Measurements from ENCODE around the gene CPE.

DNA sequence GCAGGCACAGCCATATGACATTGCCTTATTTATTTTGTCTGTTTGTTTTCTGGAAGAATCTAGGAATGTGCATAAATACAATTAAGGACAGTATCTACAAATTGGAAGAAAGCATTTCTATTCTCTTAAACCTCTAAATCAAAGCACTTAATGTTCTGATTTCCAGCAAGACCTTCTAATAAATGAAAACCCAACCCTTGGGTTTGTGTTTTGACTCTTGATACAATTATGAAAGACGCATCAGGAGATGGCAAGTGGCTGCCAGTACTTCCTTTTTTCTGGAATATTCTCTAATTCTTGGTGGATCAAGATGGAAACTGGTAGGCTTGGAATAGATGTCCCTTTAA lies 437 bp upstream of the CPE start:
- TF ChIP-seq, protein P1, sequence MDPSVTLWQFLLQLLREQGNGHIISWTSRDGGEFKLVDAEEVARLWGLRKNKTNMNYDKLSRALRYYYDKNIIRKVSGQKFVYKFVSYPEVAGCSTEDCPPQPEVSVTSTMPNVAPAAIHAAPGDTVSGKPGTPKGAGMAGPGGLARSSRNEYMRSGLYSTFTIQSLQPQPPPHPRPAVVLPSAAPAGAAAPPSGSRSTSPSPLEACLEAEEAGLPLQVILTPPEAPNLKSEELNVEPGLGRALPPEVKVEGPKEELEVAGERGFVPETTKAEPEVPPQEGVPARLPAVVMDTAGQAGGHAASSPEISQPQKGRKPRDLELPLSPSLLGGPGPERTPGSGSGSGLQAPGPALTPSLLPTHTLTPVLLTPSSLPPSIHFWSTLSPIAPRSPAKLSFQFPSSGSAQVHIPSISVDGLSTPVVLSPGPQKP (IDR thresholded peaks at IDR 0.05; ENCODE audit: borderline replicate concordance, low read depth, low read length), result no peak
- TF ChIP-seq RCOR1 (IDR thresholded peaks at IDR 0.05; ENCODE audit: insufficient replicate concordance, low read length), result no peak
- no peak for TF ChIP-seq POLR2A (IDR thresholded peaks at IDR 0.05; ENCODE audit: low read depth, low read length)
- TF ChIP-seq, protein P2, sequence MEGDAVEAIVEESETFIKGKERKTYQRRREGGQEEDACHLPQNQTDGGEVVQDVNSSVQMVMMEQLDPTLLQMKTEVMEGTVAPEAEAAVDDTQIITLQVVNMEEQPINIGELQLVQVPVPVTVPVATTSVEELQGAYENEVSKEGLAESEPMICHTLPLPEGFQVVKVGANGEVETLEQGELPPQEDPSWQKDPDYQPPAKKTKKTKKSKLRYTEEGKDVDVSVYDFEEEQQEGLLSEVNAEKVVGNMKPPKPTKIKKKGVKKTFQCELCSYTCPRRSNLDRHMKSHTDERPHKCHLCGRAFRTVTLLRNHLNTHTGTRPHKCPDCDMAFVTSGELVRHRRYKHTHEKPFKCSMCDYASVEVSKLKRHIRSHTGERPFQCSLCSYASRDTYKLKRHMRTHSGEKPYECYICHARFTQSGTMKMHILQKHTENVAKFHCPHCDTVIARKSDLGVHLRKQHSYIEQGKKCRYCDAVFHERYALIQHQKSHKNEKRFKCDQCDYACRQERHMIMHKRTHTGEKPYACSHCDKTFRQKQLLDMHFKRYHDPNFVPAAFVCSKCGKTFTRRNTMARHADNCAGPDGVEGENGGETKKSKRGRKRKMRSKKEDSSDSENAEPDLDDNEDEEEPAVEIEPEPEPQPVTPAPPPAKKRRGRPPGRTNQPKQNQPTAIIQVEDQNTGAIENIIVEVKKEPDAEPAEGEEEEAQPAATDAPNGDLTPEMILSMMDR (conservative IDR thresholded peaks at IDR 0.05; ENCODE audit: low read depth, low read length), result no peak
- TF ChIP-seq RFX5 (IDR thresholded peaks at IDR 0.05; ENCODE audit: low read depth, low read length), result no peak
- TF ChIP-seq SMC3 (IDR thresholded peaks at IDR 0.05; ENCODE audit: low read depth, low read length), result no peak
- TF ChIP-seq CEBPB (IDR thresholded peaks at IDR 0.05; ENCODE audit: low read depth, low read length), result no peak
- TF ChIP-seq NFE2L2 (IDR thresholded peaks at IDR 0.05; ENCODE audit: low read depth, low read length), result no peak
- TF ChIP-seq RAD21 (IDR thresholded peaks at IDR 0.05; ENCODE audit: low read length), result no peak
- no peak for TF ChIP-seq USF2 (IDR thresholded peaks at IDR 0.05; ENCODE audit: low read depth, low read length)
- TF ChIP-seq BHLHE40 (IDR thresholded peaks at IDR 0.05; ENCODE audit: low read depth, low read length), result no peak
- no peak for TF ChIP-seq MAFK (IDR thresholded peaks at IDR 0.05; ENCODE audit: low read depth, low read length)
